ENCODE data around the gene TENM4. TPM values are rescaled to one million over a fixed set of nuclear protein-coding genes. Genes with fewer than 3 reads are reported as not detected.

Gene TENM4
- total and polyA plus RNA-seq, 2 of the 8 experiments (the other 6 are each of a cell fraction or from before 2014, with no cell fraction given): 3.5 to 7.2 TPM

- H3K56ac ChIP-seq (replicated peaks; ENCODE audit: insufficient read length, low read depth, low read length): no peak overlapping the region
- H3K36me3 ChIP-seq (ENCODE audit: control insufficient read depth in 2 of 4, insufficient read depth in 4 of 4, low read length in 3 of 4): no peaks in the 10 kb centered on the region
- no peak overlapping the region for H4K5ac ChIP-seq (ENCODE audit: insufficient read length, low read depth, low read length)
- no peak overlapping the region for H2BK120ac ChIP-seq (replicated peaks; ENCODE audit: low read depth, low read length)
- no peaks in the 10 kb centered on the region for H4K20me1 ChIP-seq (replicated peaks in 1 of 2; ENCODE audit: control insufficient read depth in 1 of 2, insufficient read depth in 2 of 2, low read length in 2 of 2)
- no peaks in the 10 kb centered on the region for H3K4me1 ChIP-seq (replicated peaks in 1 of 4; ENCODE audit: control insufficient read depth in 3 of 4, insufficient read depth in 4 of 4, low read length in 3 of 4)
- FAIRE-seq (no peak), DNase-seq (ENCODE audit: low read depth in 1 of 2, low spot score in 2 of 2) (no peak)
- H3K4ac ChIP-seq (replicated peaks; ENCODE audit: insufficient read length, low read depth, low read length): no peak overlapping the region
- WGBS, 2 experiments (ENCODE audit: extremely low coverage in 1 of 2, insufficient coverage in 1 of 2, insufficient read length in 1 of 2, insufficient replicate concordance in 2 of 2, low coverage in 1 of 2, low lambda C conversion rate in 2 of 2, missing lambda C conversion rate in 1 of 2): 94% methylated on average over 34 of the region's 43 CpGs; no CpG with 5 or more reads in 1 of the 2 experiments
- no peaks in the 10 kb centered on the region for H3K27me3 ChIP-seq (replicated peaks in 1 of 4; ENCODE audit: control insufficient read depth in 3 of 4, extremely low read depth in 1 of 4, insufficient read depth in 3 of 4, low read length in 3 of 4)
- no peak overlapping the region for H3K23ac ChIP-seq (ENCODE audit: insufficient read length)
- H2BK20ac ChIP-seq (ENCODE audit: low read length): no peak overlapping the region
- H3K18ac ChIP-seq (ENCODE audit: extremely low read depth, low read length): no peak overlapping the region
- no peak overlapping the region for H2BK15ac ChIP-seq (ENCODE audit: low read length)
- no peak overlapping the region for H2BK12ac ChIP-seq (ENCODE audit: low read depth, low read length)
- H4K8ac ChIP-seq (ENCODE audit: extremely low read depth, insufficient read depth, low read length): no peak overlapping the region; the same call in 1 of the 2 replicates
- ChIA-PET CTCF (ENCODE audit: partially characterized antibody) (interaction anchor here (0.6 to 2.2 kb wide), 10 partner anchors 8 to 258 kb away, joined by 3 to 7 read pairs (median 4); no protein-coding TSS in a partner anchor), POLR2A (ENCODE audit: partially characterized antibody) (interaction anchor here (0.7 kb wide), 1 partner anchor 25 kb away, joined by 3 read pairs; no protein-coding TSS in a partner anchor)
- H2AK5ac ChIP-seq (ENCODE audit: low read depth, low read length): no peak overlapping the region
- H4K91ac ChIP-seq (replicated peaks; ENCODE audit: insufficient read length, low read length): no peak overlapping the region
- no peaks in the 10 kb centered on the region for H3K79me1 ChIP-seq (ENCODE audit: low read depth, low read length)
- no peaks in the 10 kb centered on the region for H3K23me2 ChIP-seq (ENCODE audit: low read depth, low read length)
- no peak overlapping the region for H3K14ac ChIP-seq (ENCODE audit: insufficient read length)
- no peaks in the 10 kb centered on the region for H3K9me3 ChIP-seq (ENCODE audit: insufficient read depth in 2 of 2, low read depth in 1 of 2, low read length in 1 of 2)
- H3K27ac ChIP-seq (ENCODE audit: low read depth, low read length): no peak overlapping the region
- no peaks in the 10 kb centered on the region for H3K79me2 ChIP-seq (ENCODE audit: control insufficient read depth in 1 of 2, insufficient read depth in 2 of 2, low read length in 2 of 2)
- H3K4me2 ChIP-seq (ENCODE audit: insufficient read depth in 1 of 2, low read depth in 2 of 2, low read length in 2 of 2): no peak overlapping the region
- H2BK5ac ChIP-seq (ENCODE audit: low read depth, low read length): no peak overlapping the region
- no peak overlapping the region for H2AFZ ChIP-seq (ENCODE audit: low read length)
- H3K4me3 ChIP-seq (ENCODE audit: extremely low read depth in 1 of 4, insufficient read depth in 2 of 4, low read depth in 3 of 4, low read length in 4 of 4): no peak overlapping the region
- H3K9ac ChIP-seq (replicated peaks in 1 of 4; ENCODE audit: extremely low read depth in 1 of 4, low read depth in 3 of 4, low read length in 3 of 4): no peak overlapping the region
- no peak for TF ChIP-seq RFX5 (IDR thresholded peaks at IDR 0.05; ENCODE audit: borderline replicate concordance, low read depth, low read length)
- TF ChIP-seq CREB1 (IDR thresholded peaks at IDR 0.05): no peak
- TF ChIP-seq, protein P1, sequence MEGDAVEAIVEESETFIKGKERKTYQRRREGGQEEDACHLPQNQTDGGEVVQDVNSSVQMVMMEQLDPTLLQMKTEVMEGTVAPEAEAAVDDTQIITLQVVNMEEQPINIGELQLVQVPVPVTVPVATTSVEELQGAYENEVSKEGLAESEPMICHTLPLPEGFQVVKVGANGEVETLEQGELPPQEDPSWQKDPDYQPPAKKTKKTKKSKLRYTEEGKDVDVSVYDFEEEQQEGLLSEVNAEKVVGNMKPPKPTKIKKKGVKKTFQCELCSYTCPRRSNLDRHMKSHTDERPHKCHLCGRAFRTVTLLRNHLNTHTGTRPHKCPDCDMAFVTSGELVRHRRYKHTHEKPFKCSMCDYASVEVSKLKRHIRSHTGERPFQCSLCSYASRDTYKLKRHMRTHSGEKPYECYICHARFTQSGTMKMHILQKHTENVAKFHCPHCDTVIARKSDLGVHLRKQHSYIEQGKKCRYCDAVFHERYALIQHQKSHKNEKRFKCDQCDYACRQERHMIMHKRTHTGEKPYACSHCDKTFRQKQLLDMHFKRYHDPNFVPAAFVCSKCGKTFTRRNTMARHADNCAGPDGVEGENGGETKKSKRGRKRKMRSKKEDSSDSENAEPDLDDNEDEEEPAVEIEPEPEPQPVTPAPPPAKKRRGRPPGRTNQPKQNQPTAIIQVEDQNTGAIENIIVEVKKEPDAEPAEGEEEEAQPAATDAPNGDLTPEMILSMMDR (IDR thresholded peaks at IDR 0.05; ENCODE audit: control extremely low read depth in 1 of 3, insufficient read depth in 1 of 3, low read depth in 1 of 3, low read length in 3 of 3): no peak
- no peak for TF ChIP-seq E2F6 (IDR thresholded peaks at IDR 0.05)
- no peak for TF ChIP-seq TAF7 (optimal IDR thresholded peaks at IDR 0.05; ENCODE audit: borderline replicate concordance, low read depth, low read length)
- no peak for TF ChIP-seq POU5F1 (IDR thresholded peaks at IDR 0.05; ENCODE audit: low read depth, low read length)
- no peak for TF ChIP-seq SRF (IDR thresholded peaks at IDR 0.05; ENCODE audit: low read depth, low read length)
- TF ChIP-seq SIRT6 (IDR thresholded peaks at IDR 0.05; ENCODE audit: low read length): no peak
- no peak for TF ChIP-seq PHF8 (conservative IDR thresholded peaks at IDR 0.05; ENCODE audit: low read depth, low read length)
- TF ChIP-seq KDM1A (IDR thresholded peaks at IDR 0.05; ENCODE audit: borderline replicate concordance, low read length): no peak
These were observed 537.9 kb downstream of the TENM4 start for GRCh38 chr11:78902771-78903507.
